Loucy (cell line): ENCODE measurements around the gene BID.

ENCODE experiments used
- H2AFZ ChIP-seq: fragments of 200-600 bp; sonication (generic); 2 replicates; pipeline ENCODE4 v1.6.0; 2016; ENCODE audit warnings: antibody characterized with exemption, mild to moderate bottlenecking, low read length, moderate library complexity
- H3F3A ChIP-seq: fragments of 200-600 bp; 2 replicates; pipeline ENCODE4 v1.6.0; 2016; ENCODE audit warnings: antibody characterized with exemption, low read depth, mild to moderate bottlenecking
- H3K27me3 ChIP-seq: fragments of 200-600 bp; sonication (generic); 2 replicates; pipeline ENCODE4 v1.6.1; 2014; ENCODE audit warnings: low read length, mild to moderate bottlenecking; ENCODE audit not compliant: insufficient read depth, poor library complexity, severe bottlenecking
- H3K36me3 ChIP-seq: fragments of 200-600 bp; sonication (generic); 2 replicates; pipeline ENCODE4 v1.6.1; 2016; ENCODE audit warnings: low read length; ENCODE audit not compliant: insufficient read depth
- H3K4me1 ChIP-seq: fragments of 200-600 bp; sonication (generic); 2 replicates; pipeline ENCODE4 v1.5.1; 2014; ENCODE audit warnings: low read length, mild to moderate bottlenecking; ENCODE audit not compliant: insufficient read depth, poor library complexity, severe bottlenecking
- H3K4me2 ChIP-seq: fragments of 200-600 bp; sonication (generic); 2 replicates; pipeline ENCODE4 v1.6.0; 2014; ENCODE audit warnings: antibody characterized with exemption, low read length, low read depth, mild to moderate bottlenecking; ENCODE audit not compliant: poor library complexity, severe bottlenecking
- H3K4me3 ChIP-seq: fragments of 200-600 bp; sonication (generic); 2 replicates; pipeline ENCODE4 v1.5.1; 2014; ENCODE audit warnings: low read length, mild to moderate bottlenecking, mixed read lengths; ENCODE audit not compliant: poor library complexity, severe bottlenecking
- H3K79me2 ChIP-seq: fragments of 200-600 bp; sonication (generic); 2 replicates; pipeline ENCODE4 v1.6.1; 2014; ENCODE audit warnings: low read length; ENCODE audit not compliant: insufficient read depth
- H3K9ac ChIP-seq: fragments of 200-600 bp; sonication (generic); 2 replicates; pipeline ENCODE4 v1.6.0; 2014; ENCODE audit warnings: mild to moderate bottlenecking, low read depth, low read length, moderate library complexity; ENCODE audit not compliant: poor library complexity, severe bottlenecking
- H3K9me2 ChIP-seq: fragments of 200-600 bp; sonication (generic); replicated peaks from 2 replicates; pipeline ENCODE4 v1.6.1; 2016; ENCODE audit warnings: low read depth, low read length, mixed read lengths
- H3K9me3 ChIP-seq: fragments of 200-600 bp; sonication (generic); 2 replicates; pipeline ENCODE4 v1.6.1; 2014; ENCODE audit warnings: mild to moderate bottlenecking, antibody characterized with exemption, low read length, low read depth; ENCODE audit not compliant: insufficient read depth
- H4K20me1 ChIP-seq: fragments of 200-600 bp; sonication (generic); 2 replicates; pipeline ENCODE4 v1.6.0; 2014; ENCODE audit warnings: antibody characterized with exemption, low read length, mild to moderate bottlenecking; ENCODE audit not compliant: insufficient read depth, poor library complexity, severe bottlenecking
- CTCF ChIP-seq: fragments of 200-600 bp; sonication (generic); conservative IDR thresholded peaks from 2 replicates; pipeline ENCODE4 v1.5.1; 2014; ENCODE audit warnings: mild to moderate bottlenecking, antibody characterized with exemption, low read length
- EZH2phosphoT487 ChIP-seq: fragments of 200-600 bp; IDR thresholded peaks from 2 replicates; pipeline ENCODE4 v1.6.1; 2018; ENCODE audit warnings: antibody characterized with exemption, mild to moderate bottlenecking, moderate library complexity, borderline replicate concordance

BID gene

GRCh38 chr22:17814084-17814483, 39.8 kb upstream of the BID start:
- no peaks in the 10 kb centered on the region for H3F3A ChIP-seq
- no peak for TF ChIP-seq EZH2phosphoT487
- TF ChIP-seq CTCF = no peak
- no peaks in the 10 kb centered on the region for H4K20me1 ChIP-seq
- no peak overlapping the region for H3K9ac ChIP-seq
- H2AFZ ChIP-seq = no peak overlapping the region
- H3K4me2 ChIP-seq = no peak overlapping the region
- H3K79me2 ChIP-seq = no peaks in the 10 kb centered on the region
- peaks cover 26% of the 10 kb centered on the region; the same call in 1 of the 2 replicates for H3K36me3 ChIP-seq
- no peaks in the 10 kb centered on the region for H3K9me3 ChIP-seq
- no peaks in the 10 kb centered on the region for H3K4me1 ChIP-seq
- no peak overlapping the region for H3K4me3 ChIP-seq
- H3K27me3 ChIP-seq = no peaks in the 10 kb centered on the region
- H3K9me2 ChIP-seq = no peaks in the 10 kb centered on the region

- Histone ChIP-seq H3K36me3 (peaks cover 28% of the 10 kb centered on the region; the same call in 1 of the 2 replicates), H3K9me3 (no peaks in the 10 kb centered on the region), H4K20me1 (no peaks in the 10 kb centered on the region), H3K9ac (no peak overlapping the region), H3K79me2 (no peaks in the 10 kb centered on the region), H3K27me3 (no peaks in the 10 kb centered on the region), H3K4me3 (no peak overlapping the region), H2AFZ (no peak overlapping the region), H3F3A (no peaks in the 10 kb centered on the region), H3K4me1 (no peaks in the 10 kb centered on the region), H3K4me2 (no peak overlapping the region), H3K9me2 (no peaks in the 10 kb centered on the region)
- no peak for TF ChIP-seq CTCF
- no peak for TF ChIP-seq EZH2phosphoT487
Measured at GRCh38 chr22:17811119-17811518, 36.9 kb upstream of the BID start.

- Histone ChIP-seq H3K27me3 (no peaks in the 10 kb centered on the region), H3K36me3 (peaks cover 26% of the 10 kb centered on the region; the same call in 1 of the 2 replicates), H3K4me3 (no peak overlapping the region), H3K79me2 (no peaks in the 10 kb centered on the region), H3K9me3 (no peaks in the 10 kb centered on the region), H4K20me1 (no peaks in the 10 kb centered on the region), H2AFZ (no peak overlapping the region), H3F3A (no peaks in the 10 kb centered on the region), H3K4me2 (no peak overlapping the region), H3K9ac (no peak overlapping the region), H3K9me2 (no peaks in the 10 kb centered on the region), H3K4me1 (no peaks in the 10 kb centered on the region)
- TF ChIP-seq CTCF (no peak), EZH2phosphoT487 (no peak)
Measured at GRCh38 chr22:17810570-17811116, 36.4 kb upstream of the BID start.
